Suppressor macrophage treated with lipopolysaccharide for 4 hours (primary cell): ENCODE data around the gene ZFHX3.

Experiments used
- DNase-seq: peaks from one replicate; pipeline ENCODE4 v3.0.0-alpha.2; 2020

Gene ZFHX3

GRCh38 chr16:72969812-72970211 lies 78.1 kb downstream of the ZFHX3 start:
- no peak for DNase-seq

GRCh38 chr16:72969146-72969545 lies 78.8 kb downstream of the ZFHX3 start:
- peak; percentile 9 for DNase-seq

GRCh38 chr16:72967941-72968340 lies 80.0 kb downstream of the ZFHX3 start:
- no peak for DNase-seq

GRCh38 chr16:72963533-72964315 lies 84.2 kb downstream of the ZFHX3 start:
- DNase-seq, result no peak

DNA sequence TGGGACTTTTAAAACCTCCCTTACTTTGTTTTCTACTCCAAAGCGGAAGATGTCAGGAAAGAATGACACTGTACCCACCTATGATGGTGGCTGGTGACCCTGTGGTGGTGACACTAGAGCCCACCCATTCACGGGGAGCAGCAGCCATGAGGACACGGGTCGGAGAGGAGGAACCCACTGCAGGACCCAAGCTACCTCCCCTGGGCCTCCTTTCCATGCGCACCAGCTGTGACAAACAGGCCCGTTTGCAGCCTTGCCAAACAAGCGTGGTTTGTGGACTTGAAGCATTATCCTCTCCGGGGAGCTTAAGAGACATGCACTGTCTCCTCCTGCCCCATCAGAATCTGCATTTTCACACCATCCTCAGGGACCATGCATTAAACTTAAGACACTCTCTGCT lies 85.6 kb downstream of the ZFHX3 start:
- DNase-seq, result no peak

- DNase-seq, result no peak
These were observed 86.1 kb downstream of the ZFHX3 start for GRCh38 chr16:72961863-72962262.

GRCh38 chr16:72961115-72961832 lies 86.7 kb downstream of the ZFHX3 start:
- no peak for DNase-seq

- DNase-seq, result no peak
These were observed 87.8 kb downstream of the ZFHX3 start for GRCh38 chr16:72960101-72960500.

DNA sequence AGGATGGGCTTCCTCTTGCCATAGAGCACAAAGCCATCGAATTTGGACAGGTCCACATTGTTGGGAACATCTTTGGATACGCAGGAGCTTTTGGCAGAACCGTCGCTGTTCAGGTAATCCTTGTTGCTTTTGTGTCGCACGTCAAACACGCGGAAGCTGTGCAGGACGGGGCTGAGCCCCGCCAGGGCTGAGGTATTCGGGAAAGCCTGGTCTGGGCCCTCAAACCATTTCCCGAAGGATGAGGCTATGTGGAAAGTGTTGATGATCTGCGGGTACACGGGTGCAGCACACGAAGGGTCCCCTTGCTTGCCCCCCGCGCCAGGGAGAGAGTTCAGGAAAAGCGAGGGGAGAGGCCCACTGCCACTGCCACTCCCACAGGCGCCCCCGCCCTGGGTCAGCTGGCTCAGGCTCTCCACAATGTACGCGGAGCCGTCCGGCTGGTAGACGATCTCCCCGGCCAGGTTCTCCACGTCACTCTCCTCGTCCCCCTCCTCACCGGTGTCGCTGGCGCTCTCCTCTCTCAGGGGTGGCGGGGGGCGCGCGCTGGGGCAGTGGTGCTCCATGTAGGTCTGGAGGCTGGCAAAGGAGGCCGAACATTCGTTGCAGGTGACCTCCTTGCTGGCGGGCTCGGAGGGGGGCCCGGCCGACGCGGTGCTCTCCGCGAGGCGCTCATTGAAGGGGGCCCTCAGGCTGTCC lies 88.5 kb downstream of the ZFHX3 start:
- DNase-seq, result no peak

DNA sequence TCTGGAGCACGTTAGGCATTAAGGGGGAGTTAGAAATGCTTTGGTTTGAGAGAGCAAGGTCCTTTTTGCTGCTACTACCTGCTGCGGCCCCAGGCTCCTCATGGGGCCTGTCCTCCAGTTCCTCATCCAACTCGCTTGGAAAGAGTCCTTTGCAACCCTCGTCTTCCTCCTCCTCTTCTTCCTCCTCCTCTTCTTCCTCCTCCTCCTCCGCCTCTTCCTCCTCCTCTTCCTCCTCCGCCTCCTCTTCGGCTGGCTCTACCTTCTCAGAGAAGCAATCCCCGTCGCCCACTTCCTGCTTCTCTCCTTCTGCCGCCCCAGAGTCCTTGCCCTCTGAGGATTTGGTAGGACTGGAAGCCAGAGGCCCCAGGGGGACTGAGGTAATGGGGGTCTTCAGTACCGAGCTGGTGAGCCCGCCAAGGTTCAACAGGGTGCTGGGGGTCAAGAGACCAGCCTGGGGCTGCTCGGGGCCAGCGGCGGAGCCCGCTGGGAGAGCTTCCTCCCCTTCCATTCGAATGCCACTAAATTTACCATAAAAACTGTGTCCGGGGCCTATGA lies 89.3 kb downstream of the ZFHX3 start:
- no peak for DNase-seq

DNA sequence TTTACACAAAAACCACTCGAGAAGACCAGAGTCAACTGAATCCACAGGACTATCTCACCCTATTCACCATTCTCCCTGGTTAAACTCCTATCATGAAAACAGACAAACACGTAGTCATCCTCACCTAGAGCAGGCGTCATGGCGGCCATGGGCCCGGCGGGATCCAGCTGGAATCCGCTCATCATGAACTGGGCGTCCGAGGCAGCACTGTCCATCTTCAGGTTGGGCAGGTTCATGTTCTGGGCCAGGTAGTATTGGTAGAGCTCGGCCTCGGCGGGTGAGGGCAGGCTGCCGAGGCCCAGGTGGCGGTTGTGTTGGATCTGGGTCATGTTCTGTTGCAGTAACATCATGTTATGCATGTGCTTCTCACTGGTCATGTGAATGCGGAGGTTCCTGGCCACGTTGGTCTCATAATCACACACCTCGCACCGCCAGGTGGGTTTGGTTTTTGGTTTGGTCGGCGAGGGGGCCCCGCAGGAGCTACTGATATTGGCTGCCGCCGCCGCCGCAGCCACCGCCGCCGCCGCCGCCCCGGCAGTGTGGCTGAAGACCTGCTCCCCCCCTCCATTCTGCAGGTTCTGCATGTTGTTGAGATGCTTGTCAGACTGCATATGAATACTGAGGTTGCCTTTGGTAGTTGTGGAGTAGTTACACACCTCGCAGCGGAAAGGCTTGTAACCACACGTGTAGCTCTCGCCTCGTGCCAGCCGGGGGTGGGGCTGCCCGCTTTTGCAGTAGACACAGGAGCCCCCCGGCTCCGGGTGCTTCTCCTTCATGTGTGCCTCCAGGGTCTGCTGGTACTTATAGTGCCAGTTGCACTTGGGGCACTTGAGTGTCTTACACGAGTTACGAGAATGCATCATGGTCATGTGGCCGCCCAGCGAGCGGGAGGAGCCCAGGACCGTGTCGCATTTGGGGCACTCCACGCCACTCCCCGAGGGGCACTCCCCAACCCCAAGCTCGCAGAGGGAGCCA lies 90.3 kb downstream of the ZFHX3 start:
- no peak for DNase-seq

DNA sequence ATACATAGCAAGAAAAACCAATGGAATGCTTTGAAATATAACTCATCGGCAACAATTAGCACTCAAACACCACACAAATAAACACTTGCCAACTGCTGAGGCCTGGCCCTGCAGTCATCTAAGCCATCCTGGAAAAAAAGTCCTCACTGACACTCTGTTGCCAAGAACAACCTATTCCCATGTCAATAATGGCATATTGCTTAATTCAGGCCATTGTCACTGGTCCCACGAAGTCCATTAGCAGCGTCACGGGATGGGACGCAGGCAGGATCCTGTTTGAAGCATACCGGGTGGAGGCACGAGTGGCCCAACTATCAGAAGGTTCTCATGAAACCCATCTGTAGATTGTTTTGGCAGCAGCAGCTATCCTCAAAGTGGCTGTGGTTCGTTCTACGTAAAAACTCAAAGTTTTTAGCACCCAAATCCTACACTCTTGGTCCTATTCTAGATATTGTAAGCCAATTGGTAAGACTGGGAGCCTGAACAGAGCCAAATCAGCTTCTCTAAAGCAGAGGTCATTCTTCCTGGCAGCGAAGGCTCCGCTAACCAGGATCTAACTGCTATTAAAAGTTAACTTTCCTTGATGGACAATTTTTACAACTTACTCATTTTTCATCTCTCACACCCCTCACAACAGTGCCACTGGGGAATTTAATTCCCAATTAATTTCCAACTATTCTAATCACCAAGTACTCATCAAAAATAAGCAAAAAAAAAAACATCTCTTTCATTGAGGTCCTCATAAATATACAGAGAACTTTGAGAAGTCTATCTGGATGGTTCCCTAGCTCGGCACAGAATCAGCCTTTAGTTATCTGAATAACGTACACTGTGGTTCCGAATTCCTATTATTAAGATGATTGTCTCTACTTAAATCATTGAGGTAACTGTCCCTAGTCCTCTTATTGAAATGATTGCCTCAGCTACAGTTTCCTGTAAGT lies 91.5 kb downstream of the ZFHX3 start:
- DNase-seq, result no peak

DNA sequence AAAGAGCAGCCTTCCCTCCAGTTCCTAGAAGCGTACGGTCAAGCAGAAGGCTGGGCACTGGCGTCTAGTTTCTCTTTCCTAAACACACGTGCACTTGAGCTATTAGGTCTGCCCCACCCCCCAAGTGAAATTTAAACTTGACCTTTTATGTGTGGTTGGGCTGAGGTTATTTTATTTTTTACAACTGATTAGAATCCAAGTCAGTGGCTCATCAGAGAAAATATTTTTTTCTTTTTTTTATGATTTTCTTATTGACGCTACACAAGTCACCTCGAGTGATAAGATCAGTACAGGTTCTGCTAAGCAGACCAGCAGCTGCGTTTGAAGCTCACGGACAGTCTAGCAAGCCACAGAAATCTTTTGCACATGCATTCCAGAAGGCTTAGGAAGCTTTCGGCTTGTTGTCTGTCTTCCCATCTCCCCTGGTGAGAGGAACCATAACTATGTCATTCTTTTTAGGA lies 95.1 kb downstream of the ZFHX3 start:
- DNase-seq, result no peak

DNA sequence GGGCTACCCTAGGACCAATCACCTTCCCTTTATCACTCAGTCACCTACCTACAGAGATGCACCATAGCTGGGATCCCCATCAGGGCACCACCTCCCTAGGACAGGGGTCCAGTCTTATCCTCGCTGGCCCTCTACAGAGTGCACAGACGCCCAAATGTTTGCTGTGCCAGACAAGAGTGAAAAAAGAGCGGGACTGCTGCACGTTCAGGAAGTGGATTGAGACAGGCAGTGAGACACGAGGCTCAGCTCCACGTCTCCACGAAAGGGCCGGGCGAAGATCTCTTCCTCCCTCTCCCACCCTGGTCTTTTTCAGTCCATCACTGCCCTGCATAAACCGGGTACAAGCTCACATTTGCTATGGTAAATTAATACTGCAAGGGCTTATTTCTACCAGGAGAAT lies 95.5 kb downstream of the ZFHX3 start:
- no peak for DNase-seq

GRCh38 chr16:72951916-72952315 lies 96.0 kb downstream of the ZFHX3 start:
- no peak for DNase-seq

GRCh38 chr16:72950669-72951068 lies 97.3 kb downstream of the ZFHX3 start:
- DNase-seq, result no peak

GRCh38 chr16:72948238-72948829 lies 99.6 kb downstream of the ZFHX3 start:
- no peak for DNase-seq

DNA sequence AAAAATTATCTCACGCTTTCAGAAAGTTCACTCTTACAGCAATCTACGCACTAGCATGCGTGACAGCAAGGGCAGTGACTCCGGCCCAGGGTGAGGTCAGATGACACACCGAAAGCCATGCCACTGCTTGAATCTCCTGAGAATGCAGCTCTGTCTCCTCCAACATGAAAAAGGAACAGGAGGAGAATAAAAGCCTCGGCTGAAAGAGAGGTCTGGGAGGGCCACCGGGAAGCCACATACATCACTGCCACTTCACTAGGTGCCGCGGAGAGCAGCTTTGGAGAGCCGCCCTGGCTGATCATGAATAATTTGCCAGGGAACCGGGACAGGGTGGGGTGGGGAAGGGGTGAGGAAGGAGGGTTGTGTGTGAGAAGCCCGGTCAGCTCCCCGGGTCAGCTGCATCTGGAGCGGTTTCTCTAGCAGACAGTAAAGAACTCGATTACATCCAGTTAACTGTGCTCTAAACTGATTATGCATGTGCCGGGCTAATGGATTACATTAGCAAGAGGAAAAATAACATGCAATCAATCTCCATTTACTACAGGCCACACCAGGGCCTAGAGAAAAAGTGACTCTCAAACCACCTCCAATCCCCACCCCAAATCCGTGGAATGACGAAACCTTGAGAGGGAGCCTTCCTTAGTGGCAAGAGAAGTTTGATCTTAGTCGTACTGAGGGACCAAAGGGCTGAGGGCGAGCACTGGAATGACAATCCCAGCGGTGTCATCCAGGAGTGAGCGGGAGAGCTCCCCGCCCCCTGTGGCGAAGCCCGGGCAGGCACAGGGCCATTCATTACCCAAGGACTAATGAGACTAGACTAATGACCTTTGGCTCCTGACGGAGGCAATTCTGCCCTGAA lies 100.3 kb downstream of the ZFHX3 start:
- no peak for DNase-seq

DNA sequence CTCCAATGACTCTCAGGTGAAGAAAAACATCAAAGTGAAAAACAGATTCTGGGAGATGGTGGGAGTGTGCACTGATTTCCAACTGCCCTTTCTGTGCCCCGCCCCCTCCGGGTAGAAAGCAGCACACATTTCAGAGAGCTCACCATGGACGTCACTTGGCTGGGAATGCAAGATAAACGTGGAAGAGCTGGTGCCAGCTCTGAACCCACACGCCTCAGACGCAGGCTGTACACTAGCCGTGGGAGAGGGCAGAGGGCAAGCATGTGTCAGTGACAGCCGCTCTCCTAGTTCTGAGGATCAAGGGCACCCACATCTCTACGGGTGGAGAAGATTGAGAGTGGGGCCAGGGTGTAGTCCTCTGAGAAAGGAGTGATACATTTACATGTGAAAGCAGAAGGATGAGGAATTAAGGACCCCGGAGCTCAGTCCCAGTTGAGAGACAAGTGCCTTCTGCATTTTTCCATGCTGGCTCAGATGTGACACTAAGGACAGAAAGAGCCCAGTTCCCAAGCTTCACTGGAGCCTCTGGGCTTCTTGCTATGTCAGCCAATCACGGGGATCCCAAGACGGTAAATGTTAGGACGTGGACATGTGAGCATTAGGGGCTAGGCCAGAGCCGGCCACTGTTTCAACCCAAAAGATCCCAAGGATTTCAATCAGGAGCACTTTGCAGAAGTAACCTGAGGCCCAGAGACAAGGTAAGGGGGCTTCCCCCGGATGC lies 101.3 kb downstream of the ZFHX3 start:
- no peak for DNase-seq
